CD14-positive monocyte (primary cell): Measurements from ENCODE around the gene RIMBP2. TPM values are rescaled to one million over a fixed set of nuclear protein-coding genes. Genes with fewer than 3 reads are reported as not detected.

Source experiments
- DNase-seq, 3 donors: peaks; one replicate each; pipeline ENCODE4 v3.0.0-alpha.2; 2011 to 2022
- H2AFZ ChIP-seq: 2 replicates; pipeline ENCODE4 v1.6.0; 2012; ENCODE audit warnings: mild to moderate bottlenecking, low read depth, low read length, inconsistent platforms; ENCODE audit not compliant: insufficient read depth, poor library complexity, severe bottlenecking
- H3K27ac ChIP-seq, 2 donors: 1 replicate in 1 of 2; 2 replicates in 1 of 2; pipeline ENCODE4 v1.5.1; 2012 to 2013; ENCODE audit warnings: low read length in 2 of 2, control low read depth in 1 of 2, inconsistent platforms in 1 of 2, low read depth in 1 of 2, mild to moderate bottlenecking in 1 of 2
- H3K27me3 ChIP-seq, 2 donors: one replicate each; pipeline versions ENCODE4 v1.6.0 to v1.6.1; 2011 to 2013; ENCODE audit warnings: low read length in 2 of 2; ENCODE audit not compliant: control insufficient read depth in 2 of 2, insufficient read depth in 2 of 2
- H3K36me3 ChIP-seq, 2 donors: replicated peaks in 1 of 2; 1 replicate in 1 of 2; 2 replicates in 1 of 2; pipeline versions ENCODE4 v1.5.1 to v1.6.1; 2012 to 2013; ENCODE audit warnings: low read length in 2 of 2, control low read depth in 1 of 2, inconsistent platforms in 1 of 2, mild to moderate bottlenecking in 1 of 2; ENCODE audit not compliant: insufficient read depth in 2 of 2, control insufficient read depth in 1 of 2
- H3K4me1 ChIP-seq, 2 donors: 1 replicate in 1 of 2; 2 replicates in 1 of 2; pipeline versions ENCODE4 v1.5.1 to v1.6.1; 2012 to 2013; ENCODE audit warnings: low read length in 2 of 2, control low read depth in 1 of 2, inconsistent platforms in 1 of 2, mild to moderate bottlenecking in 1 of 2, moderate library complexity in 1 of 2; ENCODE audit not compliant: insufficient read depth in 2 of 2, control insufficient read depth in 1 of 2
- H3K4me2 ChIP-seq: replicated peaks from 2 replicates; pipeline ENCODE3; 2012; ENCODE audit warnings: low read length, moderate library complexity, mild to moderate bottlenecking; ENCODE audit not compliant: poor library complexity, severe bottlenecking; ENCODE audit errors: extremely low read depth
- H3K4me3 ChIP-seq, 3 experiments: fragments of 200-600 bp in 1 of 3; sonication (generic) in 1 of 3; replicated peaks in 1 of 3; 1 replicate in 2 of 3; 2 replicates in 1 of 3; pipeline ENCODE4 v1.5.1; 2011 to 2013; ENCODE audit warnings: low read length in 3 of 3, mild to moderate bottlenecking in 3 of 3, control low read depth in 2 of 3, low read depth in 2 of 3, inconsistent platforms in 1 of 3, moderate library complexity in 1 of 3
- H3K79me2 ChIP-seq: 2 replicates; pipeline ENCODE4 v1.6.0; 2012; ENCODE audit warnings: mild to moderate bottlenecking, control low read depth, inconsistent platforms, low read length, moderate library complexity; ENCODE audit not compliant: insufficient read depth
- H3K9ac ChIP-seq: 2 replicates; pipeline ENCODE4 v1.6.0; 2017; ENCODE audit warnings: low read length, mild to moderate bottlenecking; ENCODE audit not compliant: insufficient read depth, poor library complexity, severe bottlenecking
- H3K9me3 ChIP-seq, 2 donors: replicated peaks in 1 of 2; 1 replicate in 1 of 2; 2 replicates in 1 of 2; pipeline versions ENCODE4 v1.5.1 to v1.6.1; 2012 to 2013; ENCODE audit warnings: low read length in 2 of 2, control low read depth in 1 of 2; ENCODE audit not compliant: control insufficient read depth in 1 of 2, insufficient read depth in 1 of 2
- H4K20me1 ChIP-seq: 2 replicates; pipeline ENCODE4 v1.6.0; 2012; ENCODE audit warnings: mild to moderate bottlenecking, low read length, control low read depth, moderate library complexity; ENCODE audit not compliant: insufficient read depth
- H3K27ac Mint-ChIP-seq, 7 donors: one replicate each; pipeline ENCODE4 v1.8.0; 2020; ENCODE audit warnings: mild to moderate bottlenecking in 7 of 7, mixed read lengths in 7 of 7, moderate library complexity in 6 of 7, inconsistent platforms in 2 of 7
- H3K27me3 Mint-ChIP-seq, 3 donors: one replicate each; pipeline ENCODE4 v1.8.0; 2021 to 2022; ENCODE audit warnings: low read depth in 3 of 3, mild to moderate bottlenecking in 3 of 3, mixed read lengths in 3 of 3, moderate library complexity in 3 of 3, inconsistent platforms in 1 of 3
- H3K36me3 Mint-ChIP-seq, 2 donors: one replicate each; pipeline ENCODE4 v1.8.0; 2020; ENCODE audit warnings: mixed read lengths in 2 of 2, inconsistent platforms in 1 of 2, mild to moderate bottlenecking in 1 of 2
- H3K4me1 Mint-ChIP-seq: one replicate; pipeline ENCODE4 v1.8.0; 2020; ENCODE audit warnings: mild to moderate bottlenecking, mixed read lengths
- H3K4me3 Mint-ChIP-seq, 2 donors: one replicate each; pipeline ENCODE4 v1.8.0; 2020; ENCODE audit warnings: mild to moderate bottlenecking in 2 of 2, mixed read lengths in 2 of 2, moderate library complexity in 1 of 2
- H3K9me3 Mint-ChIP-seq, 7 donors: one replicate each; pipeline ENCODE4 v1.8.0; 2020 to 2022; ENCODE audit warnings: mixed read lengths in 7 of 7, mild to moderate bottlenecking in 6 of 7, moderate library complexity in 6 of 7, inconsistent platforms in 2 of 7
- WGBS: methylation state at CpG from one replicate; pipeline ENCODE4 v1.1.5; 2013; ENCODE audit warnings: missing lambda C conversion rate; ENCODE audit not compliant: insufficient coverage; 5-methylcytosine and 5-hydroxymethylcytosine counted together
- intact Hi-C, 2 donors: fragments of 100-400 bp; cut with micrococcal nuclease; formaldehyde crosslinking; loops; one replicate each; pipeline versions ENCODE4 v1.15.0 to v1.15.1; 2023
- polyA plus RNA-seq, 3 donors: library from polyadenylated mRNA; depleted of rRNA in 1 of 3; unstranded in 2 of 3; stranded (reverse) in 1 of 3; fragments of 300-500 nt in 2 of 3; fragments of >200 nt in 1 of 3; fragmentation: Illumina TruSeq in 2 of 3; gene quantifications; 1 replicate in 2 of 3; 2 replicates in 1 of 3; pipeline ENCODE4 v1.2.3, GENCODE V29; 2012 to 2021
- TF ChIP-seq, protein P1 (sequence below): fragments of 200-600 bp; IDR thresholded peaks from one replicate; pipeline ENCODE4 v1.8.0; 2022; ENCODE audit warnings: antibody characterized with exemption, mild to moderate bottlenecking

RIMBP2 gene
- polyA plus RNA-seq, 3 donors, result not detected

DNA sequence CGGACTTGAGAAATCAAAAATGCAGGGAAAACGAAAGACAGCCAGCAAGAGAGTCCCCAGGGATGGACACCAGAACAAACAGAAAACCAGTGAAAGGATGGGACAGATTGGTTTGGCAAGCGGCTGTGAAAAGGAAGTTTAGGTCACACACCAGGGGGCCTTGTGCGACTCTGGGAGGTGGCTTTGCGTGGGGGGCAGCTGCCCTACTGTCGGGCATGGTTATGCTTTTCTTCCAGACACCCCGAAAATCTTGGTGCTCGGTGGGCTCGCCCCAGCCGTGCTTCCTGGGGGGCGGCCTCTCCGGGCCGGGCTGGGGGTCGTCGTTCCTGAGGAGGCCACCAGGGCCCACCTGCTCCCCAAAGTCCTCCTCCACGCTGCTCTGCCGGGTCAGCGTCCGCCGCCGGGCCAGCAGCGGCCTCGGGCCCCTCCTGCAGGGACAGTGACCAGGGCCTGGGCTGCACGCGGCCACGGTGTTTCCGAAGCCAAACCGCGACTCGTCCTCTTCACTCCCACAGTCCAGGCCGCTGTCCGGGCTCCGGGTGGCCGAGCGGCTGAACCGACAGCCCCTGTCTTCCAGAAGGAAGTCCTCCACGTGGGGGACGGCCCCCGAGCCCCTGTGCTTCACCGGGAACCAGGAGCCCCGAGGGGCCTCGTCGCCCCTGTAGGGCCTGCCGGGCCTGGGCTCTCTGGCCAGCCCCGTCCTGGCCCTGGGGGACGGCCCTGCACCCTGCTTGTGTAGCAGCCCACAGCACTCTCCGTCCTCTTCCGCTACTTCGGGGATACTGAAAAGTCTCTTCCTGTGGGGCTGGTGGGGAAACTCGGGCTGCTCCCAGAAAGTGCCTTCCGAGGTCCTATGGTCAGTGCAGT, 291.9 kb downstream of the RIMBP2 start:
- H3K27me3 Mint-ChIP-seq, result peaks cover 0 to 1% (median 0%) of the 10 kb centered on the region in 3 donors
- TF ChIP-seq, protein P1, sequence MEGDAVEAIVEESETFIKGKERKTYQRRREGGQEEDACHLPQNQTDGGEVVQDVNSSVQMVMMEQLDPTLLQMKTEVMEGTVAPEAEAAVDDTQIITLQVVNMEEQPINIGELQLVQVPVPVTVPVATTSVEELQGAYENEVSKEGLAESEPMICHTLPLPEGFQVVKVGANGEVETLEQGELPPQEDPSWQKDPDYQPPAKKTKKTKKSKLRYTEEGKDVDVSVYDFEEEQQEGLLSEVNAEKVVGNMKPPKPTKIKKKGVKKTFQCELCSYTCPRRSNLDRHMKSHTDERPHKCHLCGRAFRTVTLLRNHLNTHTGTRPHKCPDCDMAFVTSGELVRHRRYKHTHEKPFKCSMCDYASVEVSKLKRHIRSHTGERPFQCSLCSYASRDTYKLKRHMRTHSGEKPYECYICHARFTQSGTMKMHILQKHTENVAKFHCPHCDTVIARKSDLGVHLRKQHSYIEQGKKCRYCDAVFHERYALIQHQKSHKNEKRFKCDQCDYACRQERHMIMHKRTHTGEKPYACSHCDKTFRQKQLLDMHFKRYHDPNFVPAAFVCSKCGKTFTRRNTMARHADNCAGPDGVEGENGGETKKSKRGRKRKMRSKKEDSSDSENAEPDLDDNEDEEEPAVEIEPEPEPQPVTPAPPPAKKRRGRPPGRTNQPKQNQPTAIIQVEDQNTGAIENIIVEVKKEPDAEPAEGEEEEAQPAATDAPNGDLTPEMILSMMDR, result no peak

DNA sequence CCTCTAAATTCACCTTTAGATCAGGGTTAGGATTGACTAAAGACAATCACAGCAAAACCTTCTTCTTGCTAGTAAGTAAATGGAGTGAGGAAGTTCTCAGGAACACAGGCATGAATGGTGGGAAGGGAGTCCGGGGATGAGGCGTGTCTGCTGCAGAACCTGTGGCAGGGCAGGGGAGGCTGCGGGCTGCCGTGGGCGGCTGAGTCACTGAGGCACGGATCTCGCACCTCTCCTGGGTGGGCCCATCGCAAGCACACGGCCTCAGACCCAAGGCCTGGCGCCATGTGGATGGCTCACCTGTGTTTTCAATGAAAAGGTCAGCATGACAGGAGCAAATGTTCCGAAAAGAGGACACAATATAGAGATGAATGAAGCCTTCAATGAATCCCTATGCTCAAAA, 293.0 kb downstream of the RIMBP2 start:
- peaks cover 0 to 1% (median 0%) of the 10 kb centered on the region in 3 donors for H3K27me3 Mint-ChIP-seq

More for the DNA sequence above, 291.9 kb downstream of the RIMBP2 start:
- Mint-ChIP-seq H3K4me1 (no peaks in the 10 kb centered on the region), H3K9me3 (peaks cover 0 to 2% (median 0%) of the 10 kb centered on the region in 7 donors), H3K4me3 (no peak overlapping the region), H3K27ac (no peak overlapping the region), H3K36me3 (no peaks in the 10 kb centered on the region)
- Histone ChIP-seq H3K4me3 (no peak overlapping the region), H3K9ac (no peak overlapping the region), H4K20me1 (no peaks in the 10 kb centered on the region), H3K4me2 (no peak overlapping the region), H2AFZ (no peak overlapping the region), H3K36me3 (no peaks in the 10 kb centered on the region), H3K4me1 (no peaks in the 10 kb centered on the region), H3K9me3 (no peaks in the 10 kb centered on the region), H3K27me3 (no peaks in the 10 kb centered on the region), H3K27ac (no peak overlapping the region), H3K79me2 (no peaks in the 10 kb centered on the region)
- intact Hi-C loops, result no loop called here
- WGBS, result 91% methylated on average over 40 of the region's 51 CpGs
- no peak for DNase-seq

More for the DNA sequence above, 293.0 kb downstream of the RIMBP2 start:
- Mint-ChIP-seq H3K27ac (no peak overlapping the region), H3K4me1 (no peaks in the 10 kb centered on the region), H3K9me3 (peaks cover 0 to 2% (median 0%) of the 10 kb centered on the region in 7 donors), H3K4me3 (no peak overlapping the region), H3K36me3 (no peaks in the 10 kb centered on the region)
- Histone ChIP-seq H3K27me3 (no peaks in the 10 kb centered on the region), H3K9me3 (no peaks in the 10 kb centered on the region), H3K4me3 (no peak overlapping the region), H3K9ac (no peak overlapping the region), H3K4me1 (no peaks in the 10 kb centered on the region), H4K20me1 (no peaks in the 10 kb centered on the region), H3K27ac (no peak overlapping the region), H3K4me2 (no peak overlapping the region), H3K36me3 (no peaks in the 10 kb centered on the region), H2AFZ (no peak overlapping the region), H3K79me2 (no peaks in the 10 kb centered on the region)
- TF ChIP-seq, protein P1, result no peak
- no peak for DNase-seq
- WGBS, result 89% methylated on average over 10 of the region's 11 CpGs
- intact Hi-C loops, result no loop called here
